ENCODE results near the gene CYB561A3. TPM values are rescaled to one million over a fixed set of nuclear protein-coding genes. Genes with fewer than 3 reads are reported as not detected.

The CYB561A3 gene
- total RNA-seq, 4 donors from 2014 or later, result 39.9 to 110 (median 79.8) TPM

- no peak for DNase-seq (ENCODE audit: low spot score in 2 of 2)
- WGBS, result 95% methylated on average over 4 of the region's 4 CpGs
- peaks cover 72% of the 10 kb centered on the region for H3K4me1 ChIP-seq
- no peaks in the 10 kb centered on the region for H3K27me3 ChIP-seq
- H3K36me3 ChIP-seq, result peaks cover 40% of the 10 kb centered on the region
- H3K9me3 ChIP-seq, result no peaks in the 10 kb centered on the region
- H3K4me3 ChIP-seq, result no peak overlapping the region
- H3K27ac ChIP-seq, result no peak overlapping the region
- no peak for TF ChIP-seq POLR2A (IDR thresholded peaks at IDR 0.05)
- no peak for TF ChIP-seq EP300 (IDR thresholded peaks at IDR 0.05)
- no peak for TF ChIP-seq CTCF (IDR thresholded peaks at IDR 0.05)
- no peak for TF ChIP-seq POLR2AphosphoS5 (IDR thresholded peaks at IDR 0.05)
Observed at GRCh38 chr11:61329871-61330270, 31.8 kb downstream of the CYB561A3 start.

GRCh38 chr11:61328351-61328750 is 33.3 kb downstream of the CYB561A3 start:
- H3K9me3 ChIP-seq, result no peaks in the 10 kb centered on the region
- DNase-seq (ENCODE audit: low spot score in 2 of 2), result no peak
- 92% methylated on average over 9 of the region's 9 CpGs for WGBS
- peaks cover 55% of the 10 kb centered on the region for H3K36me3 ChIP-seq
- no peak overlapping the region for H3K27ac ChIP-seq
- no peaks in the 10 kb centered on the region for H3K27me3 ChIP-seq
- no peak overlapping the region for H3K4me3 ChIP-seq
- H3K4me1 ChIP-seq, result peaks cover 57% of the 10 kb centered on the region
- TF ChIP-seq POLR2AphosphoS5 (IDR thresholded peaks at IDR 0.05), result no peak
- no peak for TF ChIP-seq EP300 (IDR thresholded peaks at IDR 0.05)
- no peak for TF ChIP-seq CTCF (IDR thresholded peaks at IDR 0.05)
- no peak for TF ChIP-seq POLR2A (IDR thresholded peaks at IDR 0.05)

- Histone ChIP-seq H3K36me3 (peaks cover 62% of the 10 kb centered on the region), H3K27ac (no peak overlapping the region), H3K9me3 (no peaks in the 10 kb centered on the region)
Observed at GRCh38 chr11:61327669-61328071, 34.0 kb downstream of the CYB561A3 start.

GRCh38 chr11:61325649-61326414 is 35.9 kb downstream of the CYB561A3 start:
- peaks cover 79% of the 10 kb centered on the region for H3K36me3 ChIP-seq

More at GRCh38 chr11:61327669-61328071, 34.0 kb downstream of the CYB561A3 start:
- Histone ChIP-seq H3K4me1 (peaks cover 56% of the 10 kb centered on the region), H3K4me3 (no peak overlapping the region), H3K27me3 (no peaks in the 10 kb centered on the region)
- DNase-seq (ENCODE audit: low spot score in 2 of 2), result no peak
- TF ChIP-seq POLR2A (IDR thresholded peaks at IDR 0.05), result no peak
- TF ChIP-seq CTCF (IDR thresholded peaks at IDR 0.05), result no peak
- TF ChIP-seq POLR2AphosphoS5 (IDR thresholded peaks at IDR 0.05), result no peak
- TF ChIP-seq EP300 (IDR thresholded peaks at IDR 0.05), result no peak

More at GRCh38 chr11:61325649-61326414, 35.9 kb downstream of the CYB561A3 start:
- H3K27ac ChIP-seq, result no peak overlapping the region
- H3K4me3 ChIP-seq, result no peak overlapping the region
- DNase-seq (ENCODE audit: low spot score in 2 of 2), result no peak
- peaks cover 38% of the 10 kb centered on the region for H3K4me1 ChIP-seq
- no peaks in the 10 kb centered on the region for H3K9me3 ChIP-seq
- WGBS, result 74% methylated on average over 2 of the region's 2 CpGs
- TF ChIP-seq CTCF (IDR thresholded peaks at IDR 0.05) (no peak), EP300 (IDR thresholded peaks at IDR 0.05) (no peak), POLR2AphosphoS5 (IDR thresholded peaks at IDR 0.05) (no peak), POLR2A (IDR thresholded peaks at IDR 0.05) (no peak)
- no peaks in the 10 kb centered on the region for H3K27me3 ChIP-seq

All from suprapubic skin (tissue), 4 donors.